RWPE1 (cell line): ENCODE measurements around the gene FNDC3B.

Source experiments
- CTCF ChIA-PET: fragments of 350-600 bp; sonication (Branson Sonifier 250); formaldehyde crosslinking; extraction: SDS; loops from one replicate; lab custom pipeline; 2021; lab: Yijun Ruan, JAX
- POLR2A ChIA-PET: fragments of 400-600 bp; formaldehyde crosslinking; extraction: SDS; loops from one replicate; lab custom pipeline; 2020; ENCODE audit warnings: antibody characterized with exemption; ENCODE audit not compliant: low non-redundant PET; lab: Yijun Ruan, JAX
- DNase-seq: peaks from one replicate; pipeline ENCODE4 v3.0.0; 2012; ENCODE audit warnings: low spot score
- H3K27ac ChIP-seq: fragments of 450-650 bp; 2 replicates; pipeline ENCODE4 v1.5.1; 2017
- TF ChIP-seq, protein P1 (sequence below): fragments of 450-650 bp; conservative IDR thresholded peaks from 2 replicates; pipeline ENCODE4 v1.5.1; 2017; ENCODE audit warnings: low read depth, mild to moderate bottlenecking

FNDC3B gene

DNA sequence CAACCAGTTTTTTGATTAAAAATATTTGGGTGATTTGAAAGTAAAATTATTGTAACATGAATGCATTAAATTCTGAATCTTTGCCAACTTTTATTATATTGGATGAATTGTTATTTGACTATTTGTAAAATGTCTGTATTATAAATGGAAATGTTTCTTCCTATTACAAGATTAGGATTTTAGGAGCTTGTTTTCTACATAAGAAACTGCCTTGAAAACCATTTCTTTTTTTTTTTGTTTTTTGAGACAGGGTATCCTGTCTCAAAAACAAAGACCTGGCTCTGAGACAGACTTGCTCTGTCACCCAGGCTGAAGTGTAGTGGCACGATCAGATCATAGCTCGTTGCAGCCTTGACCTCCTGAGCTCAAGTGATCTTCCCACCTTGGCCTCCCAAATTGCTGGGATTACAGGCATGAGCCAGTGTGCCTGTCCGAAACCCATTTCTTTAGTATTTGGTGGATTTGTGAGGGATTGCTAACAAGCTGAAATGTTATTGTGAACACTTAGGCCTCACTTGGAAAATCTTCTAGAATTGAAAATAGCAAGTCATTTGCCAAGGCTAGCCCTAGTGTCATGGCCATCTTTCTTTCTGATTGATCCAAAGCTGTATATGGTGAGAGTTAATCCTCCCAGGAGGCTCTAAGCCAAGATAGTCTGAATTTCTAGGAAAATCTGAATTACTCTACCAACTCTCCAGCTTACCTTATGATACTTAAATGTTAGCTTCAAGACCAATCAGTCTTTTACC is 100.3 kb downstream of the FNDC3B start:
- TF ChIP-seq, protein P1, sequence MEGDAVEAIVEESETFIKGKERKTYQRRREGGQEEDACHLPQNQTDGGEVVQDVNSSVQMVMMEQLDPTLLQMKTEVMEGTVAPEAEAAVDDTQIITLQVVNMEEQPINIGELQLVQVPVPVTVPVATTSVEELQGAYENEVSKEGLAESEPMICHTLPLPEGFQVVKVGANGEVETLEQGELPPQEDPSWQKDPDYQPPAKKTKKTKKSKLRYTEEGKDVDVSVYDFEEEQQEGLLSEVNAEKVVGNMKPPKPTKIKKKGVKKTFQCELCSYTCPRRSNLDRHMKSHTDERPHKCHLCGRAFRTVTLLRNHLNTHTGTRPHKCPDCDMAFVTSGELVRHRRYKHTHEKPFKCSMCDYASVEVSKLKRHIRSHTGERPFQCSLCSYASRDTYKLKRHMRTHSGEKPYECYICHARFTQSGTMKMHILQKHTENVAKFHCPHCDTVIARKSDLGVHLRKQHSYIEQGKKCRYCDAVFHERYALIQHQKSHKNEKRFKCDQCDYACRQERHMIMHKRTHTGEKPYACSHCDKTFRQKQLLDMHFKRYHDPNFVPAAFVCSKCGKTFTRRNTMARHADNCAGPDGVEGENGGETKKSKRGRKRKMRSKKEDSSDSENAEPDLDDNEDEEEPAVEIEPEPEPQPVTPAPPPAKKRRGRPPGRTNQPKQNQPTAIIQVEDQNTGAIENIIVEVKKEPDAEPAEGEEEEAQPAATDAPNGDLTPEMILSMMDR: no peak
- POLR2A ChIA-PET: no interaction called here
- peak overlapping the region; percentile 69 for H3K27ac ChIP-seq
- CTCF ChIA-PET: interaction anchor here (0.6 to 0.7 kb wide), 3 partner anchors 42 to 202 kb away, joined by 3 to 7 read pairs (median 3); no protein-coding TSS in a partner anchor
- DNase-seq: no peak

- TF ChIP-seq, protein P1: no peak
- DNase-seq: peak; percentile 73
- ChIA-PET CTCF (no interaction called here), POLR2A (no interaction called here)
- peak overlapping the region; percentile 81 for H3K27ac ChIP-seq
These were observed 101.4 kb downstream of the FNDC3B start for GRCh38 chr3:172140499-172141391.

DNA sequence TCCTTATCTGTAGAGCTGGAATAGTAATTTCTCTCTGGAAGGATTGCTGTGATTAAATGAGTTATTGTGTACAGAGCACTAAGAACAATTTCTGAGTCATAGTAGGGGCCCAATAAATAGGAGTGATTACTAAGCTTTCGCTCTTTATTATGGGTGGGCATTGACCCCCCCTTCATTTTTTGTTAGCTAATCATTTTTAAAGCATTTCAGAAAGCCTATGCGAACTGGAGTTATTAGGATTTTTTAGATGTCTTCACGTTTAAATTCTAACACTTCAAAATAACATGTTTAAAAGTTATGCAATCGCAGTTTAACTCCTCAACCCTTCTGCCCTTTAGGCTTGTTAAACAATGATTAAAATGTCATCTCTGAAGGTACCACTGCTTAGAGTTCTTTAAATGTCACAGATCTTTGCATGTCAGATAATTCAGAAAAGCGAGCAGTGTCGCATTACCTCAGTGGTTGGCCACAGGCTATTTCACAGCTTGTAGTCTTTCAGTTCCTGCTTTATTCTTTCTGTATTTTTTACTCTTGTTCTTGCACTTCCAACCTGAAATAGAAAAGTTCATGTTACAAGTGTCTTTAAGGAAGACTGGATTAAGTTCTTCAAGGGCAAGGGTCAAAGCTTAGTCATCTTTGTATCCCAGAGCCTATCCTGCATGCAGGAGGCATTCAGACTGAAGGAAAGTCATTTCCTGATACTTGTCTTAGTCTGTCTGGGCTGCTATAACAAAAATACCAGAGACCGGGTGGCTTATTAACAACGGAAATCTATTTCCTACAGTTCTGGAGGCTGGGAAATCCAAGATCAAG is 102.9 kb downstream of the FNDC3B start:
- DNase-seq: no peak
- H3K27ac ChIP-seq: no peak overlapping the region
- ChIA-PET POLR2A (no interaction called here), CTCF (interaction anchor here (0.6 kb wide), 1 partner anchor 9 kb away, joined by 4 read pairs; no protein-coding TSS in a partner anchor)
- TF ChIP-seq, protein P1: no peak

DNA sequence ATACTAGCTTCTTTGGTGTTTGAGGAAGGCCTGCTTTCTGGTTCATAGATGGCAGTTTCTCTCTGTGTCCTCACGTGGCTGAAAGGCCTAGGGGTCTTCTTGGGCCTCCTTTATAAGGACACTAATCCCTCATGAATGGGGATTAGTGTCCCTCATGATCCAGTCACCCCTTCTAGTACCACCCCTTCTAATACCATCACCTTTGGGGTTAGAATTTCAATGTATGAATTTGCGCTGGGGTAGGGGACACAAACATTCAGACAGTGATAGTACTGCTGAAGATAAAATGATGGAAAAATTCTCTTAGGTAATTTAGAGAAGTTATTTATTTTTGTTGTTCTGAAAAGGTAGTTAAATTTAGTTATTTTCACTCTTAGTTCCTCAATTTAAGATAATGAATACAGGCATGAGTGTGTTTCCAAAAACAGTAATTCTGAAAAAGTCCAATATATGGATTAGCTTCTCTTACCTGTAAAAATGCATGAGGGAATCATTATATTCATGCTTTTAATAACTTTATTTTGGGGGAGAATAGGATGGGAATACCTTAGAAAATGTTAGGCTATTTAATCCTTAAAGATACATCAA is 103.6 kb downstream of the FNDC3B start:
- H3K27ac ChIP-seq: no peak overlapping the region
- CTCF ChIA-PET: no interaction called here
- TF ChIP-seq, protein P1: no peak

DNA sequence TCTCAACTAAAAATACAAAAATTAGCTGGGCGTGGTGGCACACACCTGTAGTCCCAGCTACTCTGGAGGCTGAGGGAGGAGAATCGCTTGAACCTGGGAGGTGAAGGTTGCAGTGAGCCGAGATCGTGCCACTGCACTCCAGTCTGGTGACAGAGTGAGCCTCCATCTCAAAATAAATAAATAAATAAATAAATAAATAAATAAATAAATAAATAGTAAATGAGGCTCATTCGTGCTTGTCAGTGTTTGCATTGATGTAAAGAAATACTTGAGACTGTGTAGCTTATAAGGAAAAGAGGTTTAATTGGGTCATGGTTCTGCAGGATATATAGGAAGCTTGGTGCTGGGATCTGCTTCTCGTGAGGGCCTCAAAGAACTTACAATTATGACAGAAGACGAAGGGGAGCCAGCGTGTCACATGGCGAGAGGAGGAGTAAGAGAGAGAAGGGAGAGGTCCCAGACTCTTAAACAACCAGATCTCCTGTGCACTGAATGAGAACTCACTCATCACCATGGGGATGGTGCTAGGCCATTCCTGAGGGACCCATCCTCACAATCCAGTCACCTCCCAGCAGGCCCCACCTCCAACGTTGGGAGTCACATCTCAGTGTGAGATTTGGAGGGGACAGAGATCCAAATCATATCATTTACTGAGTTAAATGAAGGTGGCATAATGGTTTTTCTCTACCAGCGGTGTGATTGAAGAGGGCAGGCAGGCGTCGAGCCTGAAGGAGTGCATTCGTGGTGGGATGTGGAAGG is 104.5 kb downstream of the FNDC3B start:
- no peak for DNase-seq
- H3K27ac ChIP-seq: peak overlapping the region; percentile 45; the same call in 1 of the 2 replicates
- TF ChIP-seq, protein P1: no peak
- CTCF ChIA-PET: no interaction called here
- POLR2A ChIA-PET: no interaction called here

More for the DNA sequence above, 103.6 kb downstream of the FNDC3B start:
- DNase-seq: no peak
- POLR2A ChIA-PET: no interaction called here
